Gastroesophageal sphincter (tissue), 3 donors: ENCODE data around the gene ZNF667.

Experiments
- CTCF ChIP-seq, 4 experiments: fragments of 200-600 bp in 2 of 4; fragments of 450-650 bp in 2 of 4; sonication (generic) in 1 of 4; IDR thresholded peaks; one replicate each; pipeline ENCODE4 v1.5.1; 2017 to 2019; ENCODE audit warnings: antibody characterized with exemption in 4 of 4, mild to moderate bottlenecking in 2 of 4, moderate library complexity in 2 of 4
- POLR2A ChIP-seq, 2 donors: fragments of 450-650 bp; IDR thresholded peaks; one replicate each; pipeline ENCODE4 v1.6.1; 2017; ENCODE audit warnings: antibody characterized with exemption in 2 of 2, mild to moderate bottlenecking in 2 of 2, moderate library complexity in 1 of 2
- POLR2AphosphoS5 ChIP-seq: sonication (generic); formaldehyde crosslinking; IDR thresholded peaks from one replicate; pipeline ENCODE4 v1.6.1; 2017; ENCODE audit warnings: antibody characterized with exemption

GRCh38 chr19:56398809-56399208, 78.3 kb downstream of the ZNF667 start:
- TF ChIP-seq POLR2AphosphoS5 (no peak), CTCF (IDR thresholded peaks at IDR 0.05) (no peak), POLR2A (IDR thresholded peaks at IDR 0.05) (no peak)
